CD4-positive, alpha-beta T cell treated with Interleukin-6 at 100 ng/mL for 8 hours (primary cell): ENCODE measurements around the gene CEACAM6.
"Not testable (repeated sequence)": the region's sequence is repeated elsewhere in the genome, so short reads cannot be mapped to it uniquely, and the experiment has no call there.

Experiments used
- DNase-seq: peaks from one replicate; pipeline ENCODE4 v3.0.0-alpha.2; 2020; ENCODE audit warnings: mixed read lengths, low spot score

CEACAM6 gene

DNA sequence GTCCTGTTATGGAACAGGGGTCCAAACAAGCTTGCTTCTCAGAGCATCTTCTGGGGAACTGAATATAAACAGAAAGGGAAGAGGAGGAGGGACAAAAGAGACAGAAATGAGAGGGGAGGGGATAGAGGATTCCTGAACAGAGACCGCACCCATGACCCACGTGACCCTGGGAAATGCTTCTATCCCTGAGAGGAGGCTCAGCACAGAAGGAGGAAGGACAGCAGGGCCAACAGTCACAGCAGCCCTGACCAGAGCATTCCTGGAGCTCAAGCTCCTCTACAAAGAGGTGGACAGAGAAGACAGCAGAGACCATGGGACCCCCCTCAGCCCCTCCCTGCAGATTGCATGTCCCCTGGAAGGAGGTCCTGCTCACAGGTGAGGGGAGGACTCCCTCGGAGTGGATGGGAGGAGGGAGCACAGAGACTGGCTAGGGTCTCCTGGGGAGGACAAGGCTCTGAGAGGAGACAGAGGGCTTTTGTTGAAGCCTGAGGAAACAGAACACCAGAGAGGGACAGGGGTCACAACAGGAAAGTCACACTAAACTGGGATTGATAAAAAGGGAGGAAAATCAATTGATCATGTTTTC lies at the start of gene CEACAM6:
Gene CEACAM6 (plus strand): TSS at position 203 of the 586 bp plus-strand sequence. CDS start 109 bp downstream, at position 312.
- DNase-seq = no peak

DNA sequence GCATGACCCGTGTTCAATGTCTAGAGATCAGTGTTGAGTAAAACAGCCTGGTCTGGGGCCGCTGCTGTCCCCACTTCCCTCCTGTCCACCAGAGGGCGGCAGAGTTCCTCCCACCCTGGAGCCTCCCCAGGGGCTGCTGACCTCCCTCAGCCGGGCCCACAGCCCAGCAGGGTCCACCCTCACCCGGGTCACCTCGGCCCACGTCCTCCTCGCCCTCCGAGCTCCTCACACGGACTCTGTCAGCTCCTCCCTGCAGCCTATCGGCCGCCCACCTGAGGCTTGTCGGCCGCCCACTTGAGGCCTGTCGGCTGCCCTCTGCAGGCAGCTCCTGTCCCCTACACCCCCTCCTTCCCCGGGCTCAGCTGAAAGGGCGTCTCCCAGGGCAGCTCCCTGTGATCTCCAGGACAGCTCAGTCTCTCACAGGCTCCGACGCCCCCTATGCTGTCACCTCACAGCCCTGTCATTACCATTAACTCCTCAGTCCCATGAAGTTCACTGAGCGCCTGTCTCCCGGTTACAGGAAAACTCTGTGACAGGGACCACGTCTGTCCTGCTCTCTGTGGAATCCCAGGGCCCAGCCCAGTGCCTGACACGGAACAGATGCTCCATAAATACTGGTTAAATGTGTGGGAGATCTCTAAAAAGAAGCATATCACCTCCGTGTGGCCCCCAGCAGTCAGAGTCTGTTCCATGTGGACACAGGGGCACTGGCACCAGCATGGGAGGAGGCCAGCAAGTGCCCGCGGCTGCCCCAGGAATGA lies 48.4 kb upstream of the CEACAM6 start:
- peak; percentile 50 for DNase-seq

DNA sequence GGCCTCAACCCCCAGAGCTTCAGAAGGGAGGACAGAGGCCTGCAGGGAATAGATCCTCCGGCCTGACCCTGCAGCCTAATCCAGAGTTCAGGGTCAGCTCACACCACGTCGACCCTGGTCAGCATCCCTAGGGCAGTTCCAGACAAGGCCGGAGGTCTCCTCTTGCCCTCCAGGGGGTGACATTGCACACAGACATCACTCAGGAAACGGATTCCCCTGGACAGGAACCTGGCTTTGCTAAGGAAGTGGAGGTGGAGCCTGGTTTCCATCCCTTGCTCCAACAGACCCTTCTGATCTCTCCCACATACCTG lies 47.9 kb upstream of the CEACAM6 start:
- no peak for DNase-seq

DNA sequence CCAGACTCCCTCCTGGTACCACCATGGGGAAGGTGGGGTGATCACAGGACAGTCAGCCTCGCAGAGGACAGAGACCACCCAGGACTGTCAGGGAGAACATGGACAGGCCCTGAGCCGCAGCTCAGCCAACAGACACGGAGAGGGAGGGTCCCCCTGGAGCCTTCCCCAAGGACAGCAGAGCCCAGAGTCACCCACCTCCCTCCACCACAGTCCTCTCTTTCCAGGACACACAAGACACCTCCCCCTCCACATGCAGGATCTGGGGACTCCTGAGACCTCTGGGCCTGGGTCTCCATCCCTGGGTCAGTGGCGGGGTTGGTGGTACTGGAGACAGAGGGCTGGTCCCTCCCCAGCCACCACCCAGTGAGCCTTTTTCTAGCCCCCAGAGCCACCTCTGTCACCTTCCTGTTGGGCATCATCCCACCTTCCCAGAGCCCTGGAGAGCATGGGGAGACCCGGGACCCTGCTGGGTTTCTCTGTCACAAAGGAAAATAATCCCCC lies 47.4 kb upstream of the CEACAM6 start:
- DNase-seq = no peak

DNA sequence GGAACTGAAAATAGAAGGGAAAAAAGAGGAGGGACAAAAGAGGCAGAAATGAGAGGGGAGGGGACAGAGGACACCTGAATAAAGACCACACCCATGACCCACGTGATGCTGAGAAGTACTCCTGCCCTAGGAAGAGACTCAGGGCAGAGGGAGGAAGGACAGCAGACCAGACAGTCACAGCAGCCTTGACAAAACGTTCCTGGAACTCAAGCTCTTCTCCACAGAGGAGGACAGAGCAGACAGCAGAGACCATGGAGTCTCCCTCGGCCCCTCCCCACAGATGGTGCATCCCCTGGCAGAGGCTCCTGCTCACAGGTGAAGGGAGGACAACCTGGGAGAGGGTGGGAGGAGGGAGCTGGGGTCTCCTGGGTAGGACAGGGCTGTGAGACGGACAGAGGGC lies 46.8 kb upstream of the CEACAM6 start, which contains the start of gene CEACAM5:
Gene CEACAM5 (plus strand): TSS at position 146 of the 400 bp plus-strand sequence. CDS start 106 bp downstream, at position 252.
- no peak for DNase-seq

DNA sequence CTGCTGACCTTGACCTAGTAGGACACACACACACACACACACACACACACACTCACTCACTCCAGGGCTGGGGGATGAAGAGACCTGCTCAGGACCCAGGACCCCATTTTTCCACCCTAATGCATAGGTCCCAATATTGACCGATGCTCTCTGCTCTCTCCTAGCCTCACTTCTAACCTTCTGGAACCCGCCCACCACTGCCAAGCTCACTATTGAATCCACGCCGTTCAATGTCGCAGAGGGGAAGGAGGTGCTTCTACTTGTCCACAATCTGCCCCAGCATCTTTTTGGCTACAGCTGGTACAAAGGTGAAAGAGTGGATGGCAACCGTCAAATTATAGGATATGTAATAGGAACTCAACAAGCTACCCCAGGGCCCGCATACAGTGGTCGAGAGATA lies 45.8 kb upstream of the CEACAM6 start:
- not testable (repeated sequence) for DNase-seq

DNA sequence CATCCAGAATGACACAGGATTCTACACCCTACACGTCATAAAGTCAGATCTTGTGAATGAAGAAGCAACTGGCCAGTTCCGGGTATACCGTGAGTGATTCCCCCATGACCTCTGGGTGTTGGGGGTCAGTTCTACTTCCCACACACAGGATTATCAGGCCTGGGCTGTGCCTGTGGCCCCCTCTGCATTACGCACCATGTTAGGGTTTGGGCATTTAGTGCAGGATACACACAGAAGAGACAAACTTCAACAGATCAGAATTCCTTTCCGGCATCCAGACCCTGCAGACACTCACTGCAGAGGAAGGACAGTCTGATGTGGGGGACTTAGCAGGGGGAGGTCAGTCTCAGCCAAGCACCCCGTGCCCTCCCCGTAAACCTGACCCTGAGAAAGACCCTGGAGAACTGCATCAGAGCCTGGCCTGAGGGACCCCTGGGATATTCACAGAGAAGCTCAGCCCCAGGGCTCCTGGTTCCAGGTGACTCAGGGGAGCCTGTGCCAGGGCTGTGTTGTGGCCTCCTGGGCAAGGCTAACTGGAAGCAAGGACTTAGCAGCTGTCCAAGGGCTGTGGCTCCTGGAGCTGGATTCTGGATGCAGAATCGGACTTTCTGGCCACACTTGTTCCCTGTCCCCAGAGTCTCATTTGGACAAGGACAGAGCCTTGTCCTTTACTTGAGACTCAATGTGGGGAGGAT lies 45.2 kb upstream of the CEACAM6 start:
- no peak for DNase-seq

DNA sequence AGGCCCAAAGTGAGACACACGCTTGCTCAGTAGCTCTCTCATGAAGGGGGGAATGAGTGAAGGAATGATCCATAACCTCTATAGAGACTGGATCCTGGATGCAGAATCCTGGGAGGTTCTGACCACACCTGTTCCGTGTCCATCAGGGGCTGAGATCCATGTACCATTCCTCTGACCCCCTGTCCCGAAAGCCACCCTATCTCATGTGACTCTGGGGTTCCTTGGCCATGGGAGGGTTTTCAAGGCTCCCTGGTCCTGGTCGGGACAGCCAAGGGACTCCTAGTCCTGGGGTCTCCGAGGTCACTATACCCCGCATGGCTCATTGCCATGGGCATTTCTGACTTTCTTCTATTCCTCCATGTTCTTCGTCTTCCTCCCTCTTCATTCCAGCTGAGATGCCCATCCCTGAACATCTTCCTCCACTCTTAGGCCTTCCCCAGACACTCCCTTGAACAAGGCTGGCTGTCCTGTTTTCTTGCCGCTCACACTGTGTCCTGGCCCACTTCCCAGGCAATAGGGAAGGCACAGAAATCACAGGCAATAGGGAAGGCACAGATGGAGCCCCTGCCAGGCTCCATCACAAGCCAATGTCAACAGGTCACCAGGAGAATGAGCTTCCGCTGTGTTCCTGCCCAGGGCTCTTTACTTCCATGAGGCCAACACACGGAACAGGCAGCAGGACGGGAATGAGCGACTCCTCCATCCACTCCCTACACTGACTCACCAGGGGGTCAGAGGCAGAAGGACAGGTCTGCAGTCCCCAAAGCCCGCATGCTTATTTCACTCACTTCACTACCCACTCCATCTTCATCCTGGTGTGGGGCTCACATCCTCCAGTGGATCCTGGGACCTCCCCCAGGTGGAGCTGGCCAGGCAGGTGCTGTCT lies 43.7 kb upstream of the CEACAM6 start:
- DNase-seq = no peak

DNA sequence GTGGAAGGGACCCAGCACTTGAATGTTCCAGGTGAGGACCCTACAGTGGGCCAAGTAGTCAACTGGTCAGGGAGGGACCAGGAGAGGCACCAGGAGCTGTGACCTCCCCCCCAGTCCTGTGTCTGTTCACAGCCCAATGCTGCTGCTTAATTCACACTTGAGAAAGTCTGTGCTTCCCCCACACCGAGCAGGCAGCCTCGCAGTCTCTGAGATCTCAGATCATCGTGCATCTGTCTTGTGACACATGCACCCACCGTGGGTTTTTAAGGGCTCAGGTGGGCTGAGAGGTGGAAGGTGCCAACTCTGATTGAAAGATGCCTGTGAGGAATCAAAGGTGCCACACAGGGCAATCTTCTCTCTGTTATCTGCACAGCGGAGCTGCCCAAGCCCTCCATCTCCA lies 40.7 kb upstream of the CEACAM6 start:
- DNase-seq = no peak

DNA sequence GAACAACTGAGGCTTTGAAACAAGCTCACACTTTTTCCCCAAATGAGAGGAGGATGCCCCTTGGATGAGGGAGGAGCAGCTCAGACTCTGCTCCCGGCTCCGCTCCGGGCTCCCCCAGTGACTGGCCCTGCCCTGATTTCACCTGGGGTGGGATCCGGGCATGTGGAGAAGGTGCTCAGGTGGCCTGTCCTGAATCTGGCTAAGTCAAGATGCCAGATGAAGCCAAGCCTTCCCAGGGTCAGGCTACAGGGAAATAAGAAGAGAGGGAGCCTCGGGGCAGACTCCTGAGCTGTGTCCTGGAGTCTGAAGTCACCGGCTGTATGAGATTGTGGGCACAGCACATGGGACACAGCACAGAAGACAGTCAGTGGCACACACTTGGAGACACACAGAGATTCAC lies 36.6 kb upstream of the CEACAM6 start:
- no peak for DNase-seq

DNA sequence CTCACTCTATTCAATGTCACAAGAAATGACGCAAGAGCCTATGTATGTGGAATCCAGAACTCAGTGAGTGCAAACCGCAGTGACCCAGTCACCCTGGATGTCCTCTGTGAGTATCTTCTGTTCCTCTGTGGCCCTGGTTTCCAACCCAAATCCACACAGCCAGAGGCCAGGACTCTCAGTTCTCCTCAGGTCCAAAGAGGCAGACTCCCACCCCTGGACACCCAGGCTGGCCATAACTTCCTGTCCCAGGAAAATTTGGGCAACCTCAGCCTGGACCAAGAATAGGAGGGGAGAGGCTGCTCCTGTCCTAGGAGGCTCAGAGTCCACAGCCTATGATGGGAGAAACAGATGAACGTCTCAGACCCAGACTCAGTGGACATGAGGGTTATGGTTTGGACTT lies 35.2 kb upstream of the CEACAM6 start:
- DNase-seq = no peak

DNA sequence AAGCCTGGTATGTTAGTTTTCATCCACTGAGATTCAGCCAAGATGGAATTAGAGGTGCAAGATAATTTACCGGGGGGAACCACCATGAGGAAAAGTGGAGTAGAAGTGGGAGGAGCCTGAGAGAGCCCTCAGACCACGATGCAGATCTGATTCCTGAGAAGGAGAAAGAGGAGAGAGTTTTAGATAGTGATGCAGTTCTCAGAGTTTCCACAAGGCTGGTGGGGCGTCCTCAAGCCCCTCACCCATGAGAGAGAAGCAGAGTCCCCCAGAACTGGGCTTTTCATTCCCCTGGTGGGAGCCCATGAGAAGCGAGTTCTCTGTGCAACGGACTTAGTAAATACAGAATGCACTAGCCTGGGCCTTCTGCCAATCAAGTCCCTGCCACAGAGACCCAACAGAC lies 28.8 kb upstream of the CEACAM6 start:
- no peak for DNase-seq

DNA sequence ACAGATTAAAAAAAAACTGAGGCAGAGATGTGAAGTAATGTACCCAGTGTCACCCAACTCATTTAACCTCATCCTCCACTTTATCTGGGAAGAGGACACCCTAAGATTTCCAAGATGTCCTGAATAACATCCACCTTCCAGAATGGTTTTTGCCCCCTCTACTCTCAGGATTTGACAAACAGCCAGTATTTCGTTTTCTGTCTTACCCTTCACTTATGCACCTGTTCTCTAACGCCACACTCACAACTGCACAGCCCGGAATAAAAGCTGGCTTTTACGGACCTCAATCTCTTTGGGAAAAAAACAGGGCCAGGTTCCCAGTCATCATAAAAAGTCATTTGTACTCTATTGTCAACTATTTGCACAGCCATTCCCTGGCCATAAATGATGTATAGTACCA lies 21.2 kb upstream of the CEACAM6 start:
- no peak for DNase-seq

DNA sequence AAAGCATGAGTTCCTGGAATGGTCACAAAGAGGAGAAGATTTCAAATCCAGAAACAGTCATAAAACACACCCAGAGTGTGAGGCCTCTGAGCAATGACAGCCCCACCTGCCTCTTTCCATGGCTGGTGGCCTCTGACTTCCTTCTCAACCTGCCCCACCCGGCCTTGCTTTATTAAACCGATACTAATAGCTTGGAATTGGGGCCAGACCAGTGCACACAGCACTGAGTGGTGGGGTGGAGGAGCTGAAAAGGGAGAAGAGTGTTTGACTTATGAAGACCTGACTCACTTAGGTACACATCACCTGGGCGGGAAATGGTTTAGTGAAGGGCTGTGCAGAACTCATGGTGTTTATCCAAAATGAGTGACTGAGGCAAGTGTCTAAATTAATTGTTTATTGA lies 20.7 kb upstream of the CEACAM6 start:
- DNase-seq = no peak

DNA sequence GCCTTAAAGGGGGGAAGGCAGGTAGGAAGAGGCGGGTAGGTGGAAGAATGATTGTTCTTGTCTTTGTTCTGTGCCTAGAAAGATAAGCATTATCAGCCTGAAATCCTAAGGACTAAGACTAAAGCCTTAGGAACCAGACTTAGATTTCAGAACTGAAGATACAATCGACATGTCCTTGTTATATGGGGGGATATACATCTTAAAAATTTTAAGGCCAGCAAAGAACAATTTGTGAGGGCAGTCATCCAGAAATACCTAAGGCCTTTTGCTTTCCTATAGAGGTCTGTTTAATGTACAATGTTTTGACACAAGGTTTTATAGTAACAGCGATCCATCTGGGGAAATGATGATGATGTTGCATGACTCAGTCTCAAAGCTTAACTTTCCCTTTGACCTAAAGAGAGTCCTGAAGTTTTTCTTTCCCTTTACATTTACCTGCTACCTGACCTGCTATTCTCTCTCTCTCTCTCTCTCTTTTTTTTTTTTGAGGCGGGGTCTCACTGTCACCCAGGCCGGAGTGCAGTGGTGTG lies 20.2 kb upstream of the CEACAM6 start:
- DNase-seq = no peak

DNA sequence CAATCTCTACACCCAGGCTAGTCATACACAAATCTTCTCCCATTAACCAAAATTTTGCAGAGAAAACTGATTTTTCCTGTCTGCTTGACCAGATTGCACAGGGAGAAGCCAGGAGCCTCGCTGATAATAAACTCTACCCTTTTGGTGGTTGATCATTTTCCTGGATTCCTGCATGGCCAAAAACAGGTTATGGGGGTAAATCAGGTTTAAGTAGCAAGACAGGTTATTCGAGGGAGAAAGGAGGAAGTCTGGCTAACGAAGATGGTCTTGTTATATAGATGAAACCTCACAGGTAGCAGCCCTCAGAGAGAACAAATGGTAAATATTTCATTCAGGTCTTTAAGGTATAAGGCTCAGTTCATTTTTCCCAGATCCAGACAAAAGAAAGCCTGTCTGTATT lies 16.0 kb upstream of the CEACAM6 start:
- no peak for DNase-seq

DNA sequence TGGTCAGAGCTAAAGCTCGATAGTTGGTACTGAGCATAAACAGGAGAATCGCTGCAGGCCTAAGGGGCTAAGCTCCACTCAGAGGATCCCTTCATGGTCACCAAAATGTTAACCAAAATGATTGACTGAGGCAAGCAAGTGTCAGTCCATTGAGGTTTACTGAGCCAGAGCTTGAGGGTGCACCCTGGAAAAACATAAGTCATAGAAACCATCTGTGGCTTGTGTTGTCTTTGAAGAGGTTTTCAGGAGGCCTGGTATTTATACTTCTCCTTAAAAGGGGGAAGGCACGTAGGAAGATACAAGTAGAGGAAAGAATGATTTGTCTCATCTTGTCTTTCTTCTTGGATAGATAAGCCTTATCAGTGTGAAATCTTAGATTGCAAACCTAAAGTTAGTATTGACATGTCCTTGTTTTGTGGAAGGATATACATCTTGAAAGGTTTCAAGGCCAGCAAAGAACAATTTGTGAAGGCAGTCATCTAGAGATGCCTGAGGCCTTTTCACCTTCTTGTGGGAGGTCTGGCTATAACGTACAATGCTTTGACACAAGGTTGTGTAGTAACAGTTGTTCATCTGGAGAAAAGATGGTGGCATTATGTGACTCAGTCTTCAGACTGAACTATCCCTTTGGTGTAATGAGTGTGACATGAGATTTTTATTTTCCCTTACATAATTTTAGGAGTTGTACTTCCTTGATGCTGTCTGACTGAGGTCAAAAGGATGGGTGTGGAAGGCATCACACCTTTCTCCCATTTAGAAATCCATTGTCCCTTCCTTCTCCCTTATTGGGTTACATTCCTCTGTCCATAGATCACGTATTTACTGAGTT lies 14.7 kb upstream of the CEACAM6 start:
- DNase-seq = no peak

DNA sequence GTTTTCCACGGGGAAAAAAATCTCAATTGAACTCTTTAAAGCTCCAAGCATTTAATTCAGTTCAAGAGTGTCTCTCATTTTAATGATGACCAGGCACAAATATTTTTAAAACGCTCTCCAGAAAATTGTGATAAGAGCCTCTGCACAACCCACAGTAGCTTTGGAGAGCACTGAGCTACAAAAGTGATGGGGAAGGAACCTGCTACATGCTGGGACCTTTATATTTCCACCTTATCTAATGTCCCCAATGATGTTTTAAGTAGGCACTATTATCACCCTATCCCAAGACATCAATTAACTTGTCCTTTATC lies 14.1 kb upstream of the CEACAM6 start:
- no peak for DNase-seq

DNA sequence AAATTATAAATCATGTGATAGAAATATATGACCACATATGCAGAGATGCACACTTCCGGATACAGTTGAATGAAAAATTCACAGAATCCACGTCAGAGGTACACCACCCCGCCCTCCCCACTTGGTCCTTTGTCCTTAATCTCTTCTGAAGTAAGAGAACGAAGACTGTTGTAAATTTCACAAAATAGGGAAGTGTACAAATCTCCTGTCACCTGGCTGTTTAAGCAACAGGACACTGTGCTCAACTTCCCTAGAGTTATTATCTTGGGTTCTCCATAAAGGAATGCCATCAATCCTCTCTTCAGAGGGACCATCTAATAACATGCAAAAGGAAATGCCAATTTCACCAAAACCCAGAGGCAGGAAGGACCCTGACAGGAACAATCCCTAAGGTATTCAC lies 10.5 kb upstream of the CEACAM6 start:
- no peak for DNase-seq

DNA sequence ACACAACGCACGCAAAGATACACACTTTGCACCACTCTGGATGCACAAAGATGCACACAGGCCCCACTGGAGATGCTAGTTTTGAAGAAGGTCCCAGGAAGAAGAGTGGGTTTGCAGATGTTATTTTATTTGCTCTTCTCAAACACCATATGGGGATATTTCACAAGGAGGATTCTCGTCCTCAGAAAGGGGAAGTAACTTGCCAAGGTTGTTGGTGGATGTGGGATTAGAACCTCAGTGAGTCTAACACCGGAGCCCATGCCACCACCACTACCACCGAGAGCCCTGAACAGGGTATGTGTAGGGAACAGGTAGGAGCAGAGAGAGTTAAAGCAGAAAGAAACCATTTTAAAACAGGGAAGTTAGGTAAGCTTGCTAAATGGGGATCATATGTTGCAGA lies 9.6 kb upstream of the CEACAM6 start:
- no peak for DNase-seq

DNA sequence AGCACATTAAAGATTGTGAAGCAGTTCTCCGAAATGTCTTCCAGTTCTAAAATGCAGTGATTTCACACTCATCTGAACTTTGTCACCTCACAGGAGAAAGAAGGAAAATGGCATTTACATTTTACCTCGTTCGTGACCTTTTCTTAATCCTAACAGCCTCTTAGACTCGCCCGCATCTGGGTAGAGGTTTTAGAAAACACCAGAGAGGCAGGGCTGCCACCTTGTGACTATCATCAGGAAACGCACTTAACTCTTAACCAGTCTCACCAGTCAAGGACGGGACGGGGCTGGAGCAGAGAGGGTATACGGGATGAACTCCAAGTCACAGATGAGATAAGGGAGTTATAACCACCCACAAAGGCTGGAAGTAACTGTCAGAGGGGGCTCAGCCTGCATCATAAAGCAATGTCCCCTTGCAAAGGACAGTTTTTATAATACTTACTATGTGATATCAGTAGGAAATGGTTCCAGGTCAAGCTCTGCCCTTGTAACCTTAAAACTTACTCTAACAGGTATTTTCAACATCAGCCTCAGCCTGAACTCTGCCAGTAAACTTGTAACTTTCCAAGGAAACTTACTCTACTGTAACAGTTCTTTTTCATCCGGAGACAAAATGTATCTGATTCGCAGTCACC lies 8.6 kb upstream of the CEACAM6 start:
- peak; percentile 35 for DNase-seq
